Activated T-cell treated with anti-CD3 and anti-CD28 coated beads, Interleukin-2, amount 50 U/mL, for 1 hour (primary cell): ENCODE results near the gene ZG16.
A peak's percentile ranks its signal among the peaks of the same experiment; 100 is the strongest.

Experiments used
- DNase-seq: peaks from one replicate; pipeline ENCODE4 v3.0.0-alpha.2; 2020

ZG16 gene

GRCh38 chr16:29811170-29811895 is 33.3 kb downstream of the ZG16 start:
- DNase-seq: peak; percentile 71

- DNase-seq: peak; percentile 55
Observed at GRCh38 chr16:29811896-29812665, 34.0 kb downstream of the ZG16 start, which contains the start of gene PRRT2. TSS of gene PRRT2 (plus strand) at chr16:29812193. CDS start at chr16:29813055, 862 bp downstream.

- no peak for DNase-seq
Observed at GRCh38 chr16:29812754-29813643, 34.9 kb downstream of the ZG16 start.

GRCh38 chr16:29813644-29814562 is 35.8 kb downstream of the ZG16 start:
- no peak for DNase-seq

- DNase-seq: no peak
Observed at GRCh38 chr16:29814592-29814991, 36.5 kb downstream of the ZG16 start.

GRCh38 chr16:29815032-29815721 is 37.1 kb downstream of the ZG16 start:
- DNase-seq: no peak

GRCh38 chr16:29815793-29816693 is 38.0 kb downstream of the ZG16 start, which contains the start of gene PAGR1:
TSS of gene PAGR1 (plus strand) at chr16:29816152. CDS start at chr16:29816526, 374 bp downstream.
- peak; percentile 99 for DNase-seq

- peak; percentile 62 for DNase-seq
Observed at GRCh38 chr16:29816694-29817441, 38.8 kb downstream of the ZG16 start.

GRCh38 chr16:29818082-29818481 is 40.0 kb downstream of the ZG16 start:
- no peak for DNase-seq

- DNase-seq: no peak
Observed at GRCh38 chr16:29819506-29819905, 41.5 kb downstream of the ZG16 start.

GRCh38 chr16:29820271-29820701 is 42.2 kb downstream of the ZG16 start, which contains the start of gene MVP:
TSS of gene MVP (plus strand) at chr16:29820462. CDS start at chr16:29830550, 10,088 bp downstream.
- DNase-seq: peak; percentile 57

GRCh38 chr16:29820730-29821642 is 42.9 kb downstream of the ZG16 start:
- DNase-seq: peak; percentile 49

- DNase-seq: no peak
Observed at GRCh38 chr16:29821643-29822115, 43.6 kb downstream of the ZG16 start.

GRCh38 chr16:29824589-29825144 is 46.6 kb downstream of the ZG16 start:
- no peak for DNase-seq

- peak; percentile 40 for DNase-seq
Observed at GRCh38 chr16:29825145-29826044, 47.3 kb downstream of the ZG16 start.

GRCh38 chr16:29826342-29826695 is 48.3 kb downstream of the ZG16 start:
- no peak for DNase-seq

GRCh38 chr16:29830774-29831173 is 52.7 kb downstream of the ZG16 start:
- no peak for DNase-seq
